Measurements from ENCODE around the gene DNAJC16.

GRCh38 chr1:15513192-15513591 is 13.5 kb upstream of the DNAJC16 start:
- TF ChIP-seq, protein P1, sequence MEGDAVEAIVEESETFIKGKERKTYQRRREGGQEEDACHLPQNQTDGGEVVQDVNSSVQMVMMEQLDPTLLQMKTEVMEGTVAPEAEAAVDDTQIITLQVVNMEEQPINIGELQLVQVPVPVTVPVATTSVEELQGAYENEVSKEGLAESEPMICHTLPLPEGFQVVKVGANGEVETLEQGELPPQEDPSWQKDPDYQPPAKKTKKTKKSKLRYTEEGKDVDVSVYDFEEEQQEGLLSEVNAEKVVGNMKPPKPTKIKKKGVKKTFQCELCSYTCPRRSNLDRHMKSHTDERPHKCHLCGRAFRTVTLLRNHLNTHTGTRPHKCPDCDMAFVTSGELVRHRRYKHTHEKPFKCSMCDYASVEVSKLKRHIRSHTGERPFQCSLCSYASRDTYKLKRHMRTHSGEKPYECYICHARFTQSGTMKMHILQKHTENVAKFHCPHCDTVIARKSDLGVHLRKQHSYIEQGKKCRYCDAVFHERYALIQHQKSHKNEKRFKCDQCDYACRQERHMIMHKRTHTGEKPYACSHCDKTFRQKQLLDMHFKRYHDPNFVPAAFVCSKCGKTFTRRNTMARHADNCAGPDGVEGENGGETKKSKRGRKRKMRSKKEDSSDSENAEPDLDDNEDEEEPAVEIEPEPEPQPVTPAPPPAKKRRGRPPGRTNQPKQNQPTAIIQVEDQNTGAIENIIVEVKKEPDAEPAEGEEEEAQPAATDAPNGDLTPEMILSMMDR (IDR thresholded peaks at IDR 0.05; ENCODE audit: low read length) = no peak
- TF ChIP-seq EZH2phosphoT487 (IDR thresholded peaks at IDR 0.05; ENCODE audit: low read length) (no peak), EZH2 (optimal IDR thresholded peaks at IDR 0.05; ENCODE audit: low read depth, low read length) (no peak)

Measured in MM.1S (cell line).